ENCODE results near the gene LASP1. TPM values are rescaled to one million over a fixed set of nuclear protein-coding genes. Genes with fewer than 3 reads are reported as not detected.

LASP1 gene
- polyA plus RNA-seq, 1 donor: 73.6 TPM

- no peak for DNase-seq (ENCODE audit: low read depth)
Observed at GRCh38 chr17:38888842-38889241, 19.0 kb downstream of the LASP1 start.

GRCh38 chr17:38889745-38890409 lies 20.0 kb downstream of the LASP1 start:
- DNase-seq (ENCODE audit: low read depth): no peak

- no peak for DNase-seq (ENCODE audit: low read depth)
Observed at GRCh38 chr17:38890410-38890746, 20.5 kb downstream of the LASP1 start.

- DNase-seq (ENCODE audit: low read depth): no peak
Observed at GRCh38 chr17:38891441-38891840, 21.6 kb downstream of the LASP1 start.

- DNase-seq (ENCODE audit: low read depth): no peak
Observed at GRCh38 chr17:38892083-38892482, 22.2 kb downstream of the LASP1 start.

- no peak for DNase-seq (ENCODE audit: low read depth)
Observed at GRCh38 chr17:38892620-38893019, 22.8 kb downstream of the LASP1 start.

- DNase-seq (ENCODE audit: low read depth): no peak
Observed at GRCh38 chr17:38893113-38893512, 23.3 kb downstream of the LASP1 start.

GRCh38 chr17:38893607-38894006 lies 23.7 kb downstream of the LASP1 start:
- no peak for DNase-seq (ENCODE audit: low read depth)

GRCh38 chr17:38894276-38894675 lies 24.4 kb downstream of the LASP1 start:
- no peak for DNase-seq (ENCODE audit: low read depth)

GRCh38 chr17:38896346-38896954 lies 26.6 kb downstream of the LASP1 start:
- DNase-seq (ENCODE audit: low read depth): no peak

GRCh38 chr17:38897176-38897575 lies 27.3 kb downstream of the LASP1 start:
- DNase-seq (ENCODE audit: low read depth): peak; percentile 55

- DNase-seq (ENCODE audit: low read depth): no peak
Observed at GRCh38 chr17:38897671-38898290, 27.9 kb downstream of the LASP1 start.

- no peak for DNase-seq (ENCODE audit: low read depth)
Observed at GRCh38 chr17:38898291-38898679, 28.4 kb downstream of the LASP1 start.

- no peak for DNase-seq (ENCODE audit: low read depth)
Observed at GRCh38 chr17:38898812-38899348, 29.0 kb downstream of the LASP1 start.

- no peak for DNase-seq (ENCODE audit: low read depth)
Observed at GRCh38 chr17:38899421-38899820, 29.6 kb downstream of the LASP1 start.

- DNase-seq (ENCODE audit: low read depth): no peak
Observed at GRCh38 chr17:38900978-38901656, 31.3 kb downstream of the LASP1 start.

GRCh38 chr17:38903404-38903803 lies 33.5 kb downstream of the LASP1 start:
- DNase-seq (ENCODE audit: low read depth): no peak

GRCh38 chr17:38904892-38905291 lies 35.0 kb downstream of the LASP1 start:
- DNase-seq (ENCODE audit: low read depth): no peak

- no peak for DNase-seq (ENCODE audit: low read depth)
Observed at GRCh38 chr17:38905375-38905774, 35.5 kb downstream of the LASP1 start.

GRCh38 chr17:38906460-38907228 lies 36.8 kb downstream of the LASP1 start:
- DNase-seq (ENCODE audit: low read depth): no peak

- DNase-seq (ENCODE audit: low read depth): no peak
Observed at GRCh38 chr17:38907930-38908675, 38.2 kb downstream of the LASP1 start.
